ENCODE data around the gene CCDC88B. TPM values are rescaled to one million over a fixed set of nuclear protein-coding genes. Genes with fewer than 3 reads are reported as not detected.
"Not testable (repeated sequence)": the region's sequence is repeated elsewhere in the genome, so short reads cannot be mapped to it uniquely, and the experiment has no call there.

CCDC88B gene
- total and polyA plus RNA-seq, 10 of the 15 experiments (the other 5 are each of a cell fraction or from before 2014, with no cell fraction given), result 0.24 to 66.0 (median 19.2) TPM

GRCh38 chr11:64306876-64307622 lies 33.0 kb upstream of the CCDC88B start:
- FAIRE-seq, result no peak
- BruUV-seq (replicated peaks), result no TSS peak
- Histone ChIP-seq H3K27me3 (replicated peaks in 1 of 2; ENCODE audit: control insufficient read depth in 2 of 2, insufficient read depth in 2 of 2, low read length in 1 of 2) (no peaks in the 10 kb centered on the region), H3K27ac (ENCODE audit: control insufficient read depth, insufficient read depth) (peak overlapping the region; percentile 79), H3K4me2 (ENCODE audit: control insufficient read depth, insufficient read depth) (peak overlapping the region; percentile 99), H3K4me1 (ENCODE audit: control insufficient read depth, insufficient read depth, low read length) (peaks cover 17% of the 10 kb centered on the region), H3K36me3 (ENCODE audit: control insufficient read depth in 2 of 2, insufficient read depth in 2 of 2, low read length in 1 of 2) (peaks cover 0 to 3% of the 10 kb centered on the region in 2 experiments; a peak in 2 of 4 replicates), H4K20me1 (ENCODE audit: control insufficient read depth, insufficient read depth) (no peaks in the 10 kb centered on the region), H3K4me3 (peak overlapping the region; percentile 78), H3K9me3 (replicated peaks; ENCODE audit: control insufficient read depth, insufficient read depth, low read length) (no peaks in the 10 kb centered on the region), H2AFZ (ENCODE audit: control insufficient read depth, low read depth, low read length) (no peak overlapping the region), H3K9ac (ENCODE audit: control insufficient read depth, insufficient read depth, low read length) (peak overlapping the region; percentile 80), H3K79me2 (ENCODE audit: control insufficient read depth, insufficient read depth, low read length) (peaks cover 26% of the 10 kb centered on the region)
- ChIA-PET RAD21 (ENCODE audit: unreplicated experiment) (interaction anchor here (4.9 kb wide), 1 partner anchor 11 kb away, joined by 30 read pairs; the partner anchor contains the start of genes PRDX5 and TRMT112), CTCF (interaction anchor here (0.7 to 2.2 kb wide), 4 partner anchors 11 to 50 kb away, joined by 3 to 13 read pairs (median 6); partner anchors contain the start of genes PRDX5 and TRMT112), SMC1A (ENCODE audit: uncharacterized antibody, unreplicated experiment) (interaction anchor here (2.6 kb wide), 1 partner anchor 25 kb away, joined by 7 read pairs; no protein-coding TSS in a partner anchor), POLR2A (interaction anchor here (0.7 to 1.9 kb wide), 2 partner anchors 11 to 35 kb away, joined by 3 to 4 read pairs; partner anchors contain the start of genes PRDX5 and TRMT112)
- intact Hi-C loops (cut with micrococcal nuclease; ENCODE audit: unreplicated experiment) (loop anchor here (1.0 kb wide), 3 partner anchors 10 to 37 kb away; partner anchors contain the start of gene TRMT112), in situ Hi-C loops (cut with MboI) (no loop called here)
- 78% methylated on average over 15 of the region's 15 CpGs for WGBS (ENCODE audit: insufficient coverage, insufficient replicate concordance, low lambda C conversion rate, missing lambda C conversion rate)
- no peak for ATAC-seq
- no peak for DNase-seq (ENCODE audit: low read depth, low spot score)
- peak; percentile 82 for TF ChIP-seq BMI1 (IDR thresholded peaks at IDR 0.05; ENCODE audit: borderline replicate concordance)
- TF ChIP-seq NR2C1 (IDR thresholded peaks at IDR 0.05), result no peak
- TF ChIP-seq POLR2AphosphoS5 (IDR thresholded peaks at IDR 0.05; ENCODE audit: low read length), result peak; percentile 10; the same call in 1 of the 2 replicates
- no peak for TF ChIP-seq MEF2A (IDR thresholded peaks at IDR 0.05; ENCODE audit: insufficient read depth, low read depth, low read length)

GRCh38 chr11:64307795-64308194 lies 32.2 kb upstream of the CCDC88B start:
- Histone ChIP-seq H3K4me1 (ENCODE audit: control insufficient read depth, insufficient read depth, low read length) (peaks cover 17% of the 10 kb centered on the region), H3K79me2 (ENCODE audit: control insufficient read depth, insufficient read depth, low read length) (peaks cover 26% of the 10 kb centered on the region), H3K4me2 (ENCODE audit: control insufficient read depth, insufficient read depth) (peak overlapping the region; percentile 99; the same call in 1 of the 2 replicates)
- H3K9ac ChIP-seq (ENCODE audit: control insufficient read depth, insufficient read depth, low read length); H3K27ac ChIP-seq (ENCODE audit: control insufficient read depth, insufficient read depth); H3K36me3 ChIP-seq (ENCODE audit: control insufficient read depth in 2 of 2, insufficient read depth in 2 of 2, low read length in 1 of 2); DNase-seq (ENCODE audit: low read depth, low spot score); H3K27me3 ChIP-seq (replicated peaks in 1 of 2; ENCODE audit: control insufficient read depth in 2 of 2, insufficient read depth in 2 of 2, low read length in 1 of 2); in situ Hi-C loops (cut with MboI); H4K20me1 ChIP-seq (ENCODE audit: control insufficient read depth, insufficient read depth); H3K4me3 ChIP-seq; ATAC-seq; FAIRE-seq; H2AFZ ChIP-seq (ENCODE audit: control insufficient read depth, low read depth, low read length); intact Hi-C loops (cut with micrococcal nuclease; ENCODE audit: unreplicated experiment); BruUV-seq (replicated peaks); H3K9me3 ChIP-seq (replicated peaks; ENCODE audit: control insufficient read depth, insufficient read depth, low read length): not testable (repeated sequence)
- ChIA-PET RAD21 (ENCODE audit: unreplicated experiment) (interaction anchor here (1.8 to 4.9 kb wide), 2 partner anchors 10 kb away, joined by 8 to 30 read pairs; partner anchors contain the start of genes PRDX5 and TRMT112), POLR2A (interaction anchor here (0.7 to 1.9 kb wide), 2 partner anchors 10 to 35 kb away, joined by 3 to 4 read pairs; partner anchors contain the start of genes PRDX5 and TRMT112), CTCF (interaction anchor here (1.7 to 2.2 kb wide), 2 partner anchors 10 to 48 kb away, joined by 7 to 13 read pairs; partner anchors contain the start of genes PRDX5 and TRMT112), SMC1A (ENCODE audit: uncharacterized antibody, unreplicated experiment) (interaction anchor here (2.6 kb wide), 1 partner anchor 24 kb away, joined by 7 read pairs; no protein-coding TSS in a partner anchor)
- WGBS (ENCODE audit: insufficient coverage, insufficient replicate concordance, low lambda C conversion rate, missing lambda C conversion rate), result 85% methylated on average over 5 of the region's 5 CpGs
